ENCODE results near the gene DOK6.

The DOK6 gene

DNA sequence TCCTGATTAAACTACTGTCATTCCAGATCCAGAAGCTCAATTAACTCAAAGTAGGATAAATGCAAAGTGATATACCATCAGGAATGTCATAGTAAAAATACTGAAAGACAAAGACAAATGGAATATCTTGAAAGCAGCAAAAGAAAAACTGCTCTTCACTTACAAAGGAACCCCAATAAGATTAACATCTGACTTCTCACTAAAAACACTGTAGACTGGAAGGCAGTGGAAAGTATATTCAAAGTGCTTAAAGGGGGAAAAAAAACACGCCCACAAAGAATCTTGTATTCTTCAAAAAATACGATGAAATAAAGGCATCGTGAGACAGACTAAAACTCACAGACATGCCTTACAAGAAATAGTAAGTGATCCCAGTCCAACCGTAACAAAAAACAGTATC, 195.7 kb downstream of the DOK6 start:
- no peak overlapping the region for H3K23ac ChIP-seq (ENCODE audit: low read length)
- no peaks in the 10 kb centered on the region for H3K79me1 ChIP-seq (ENCODE audit: low read length)
- no peak overlapping the region for H3K4ac ChIP-seq (ENCODE audit: low read depth, low read length)
- DNase-seq: no peak
- H4K12ac ChIP-seq (ENCODE audit: low read depth, low read length): no peak overlapping the region
- H3K27ac ChIP-seq (ENCODE audit: low read depth, low read length): no peak overlapping the region
- H3K14ac ChIP-seq (ENCODE audit: low read length): no peak overlapping the region
- no peak overlapping the region for H4K8ac ChIP-seq (ENCODE audit: low read depth, low read length)
- no peak overlapping the region for H2AK5ac ChIP-seq (ENCODE audit: low read length)
- H3K9ac ChIP-seq (ENCODE audit: low read length): no peak overlapping the region
- WGBS (ENCODE audit: extremely low coverage, insufficient coverage, insufficient read length): no CpG with 5 or more reads among the region's 4 CpGs
- no peaks in the 10 kb centered on the region for H3K4me1 ChIP-seq (ENCODE audit: control insufficient read depth in 1 of 2, insufficient read depth in 2 of 2, low read length in 2 of 2)
- no peaks in the 10 kb centered on the region for H3K9me3 ChIP-seq (ENCODE audit: insufficient read depth, low read depth, low read length)
- H3K36me3 ChIP-seq (ENCODE audit: control insufficient read depth in 1 of 2, insufficient read depth in 2 of 2, low read length in 2 of 2): no peaks in the 10 kb centered on the region
- no peaks in the 10 kb centered on the region for H3K27me3 ChIP-seq (ENCODE audit: insufficient read depth, low read length)
- H2BK12ac ChIP-seq (ENCODE audit: low read length): no peak overlapping the region
- no peak overlapping the region for H3K18ac ChIP-seq (ENCODE audit: low read length)
- H4K91ac ChIP-seq (ENCODE audit: low read depth, low read length): no peak overlapping the region
- H3K4me3 ChIP-seq (ENCODE audit: low read depth, low read length): no peak overlapping the region
- no peak overlapping the region for H2AFZ ChIP-seq (ENCODE audit: insufficient read depth, low read length, poor library complexity)
- no peak overlapping the region for H2BK5ac ChIP-seq (ENCODE audit: low read depth, low read length, poor library complexity)
- no peak overlapping the region for H3K4me2 ChIP-seq (ENCODE audit: low read length)
- no peak overlapping the region for H2BK120ac ChIP-seq (ENCODE audit: insufficient read depth, low read length, poor library complexity)
- no peaks in the 10 kb centered on the region for H3K79me2 ChIP-seq (ENCODE audit: control insufficient read depth, insufficient read depth, low read length, poor library complexity)

DNA sequence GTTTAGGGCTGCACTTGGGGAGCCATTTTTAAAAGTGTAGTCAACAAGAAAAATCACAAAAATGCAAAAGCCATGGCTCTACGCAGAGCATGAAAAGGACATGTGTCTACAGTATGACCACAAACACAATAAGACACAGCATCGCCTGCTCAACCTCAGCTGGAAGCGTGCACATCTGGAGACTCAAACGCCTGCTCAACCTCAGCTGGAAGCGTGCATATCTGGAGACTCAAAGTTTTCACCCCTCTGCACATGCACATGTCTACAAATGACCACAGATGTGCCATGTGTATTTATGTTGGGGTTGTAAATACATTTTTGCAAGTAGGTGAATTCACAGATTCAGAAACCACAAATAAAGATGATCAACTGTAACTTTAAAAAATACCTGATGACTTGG, 196.9 kb downstream of the DOK6 start:
- WGBS (ENCODE audit: extremely low coverage, insufficient coverage, insufficient read length): no CpG with 5 or more reads among the region's 5 CpGs
- Histone ChIP-seq H2AK5ac (ENCODE audit: low read length) (no peak overlapping the region), H4K12ac (ENCODE audit: low read depth, low read length) (no peak overlapping the region), H3K9ac (ENCODE audit: low read length) (no peak overlapping the region), H3K14ac (ENCODE audit: low read length) (no peak overlapping the region), H2BK120ac (ENCODE audit: insufficient read depth, low read length, poor library complexity) (no peak overlapping the region), H3K18ac (ENCODE audit: low read length) (no peak overlapping the region), H3K4me2 (ENCODE audit: low read length) (no peak overlapping the region), H3K4me1 (ENCODE audit: control insufficient read depth in 1 of 2, insufficient read depth in 2 of 2, low read length in 2 of 2) (no peaks in the 10 kb centered on the region), H4K8ac (ENCODE audit: low read depth, low read length) (no peak overlapping the region), H3K27me3 (ENCODE audit: insufficient read depth, low read length) (no peaks in the 10 kb centered on the region), H2BK5ac (ENCODE audit: low read depth, low read length, poor library complexity) (no peak overlapping the region), H3K27ac (ENCODE audit: low read depth, low read length) (no peak overlapping the region), H3K4ac (ENCODE audit: low read depth, low read length) (no peak overlapping the region), H4K91ac (ENCODE audit: low read depth, low read length) (no peak overlapping the region), H2BK12ac (ENCODE audit: low read length) (no peak overlapping the region), H3K36me3 (ENCODE audit: control insufficient read depth in 1 of 2, insufficient read depth in 2 of 2, low read length in 2 of 2) (no peaks in the 10 kb centered on the region), H3K79me2 (ENCODE audit: control insufficient read depth, insufficient read depth, low read length, poor library complexity) (no peaks in the 10 kb centered on the region), H2AFZ (ENCODE audit: insufficient read depth, low read length, poor library complexity) (no peak overlapping the region), H3K4me3 (ENCODE audit: low read depth, low read length) (no peak overlapping the region), H3K9me3 (ENCODE audit: insufficient read depth, low read depth, low read length) (no peaks in the 10 kb centered on the region), H3K79me1 (ENCODE audit: low read length) (no peaks in the 10 kb centered on the region), H3K23ac (ENCODE audit: low read length) (no peak overlapping the region)
- DNase-seq: no peak

DNA sequence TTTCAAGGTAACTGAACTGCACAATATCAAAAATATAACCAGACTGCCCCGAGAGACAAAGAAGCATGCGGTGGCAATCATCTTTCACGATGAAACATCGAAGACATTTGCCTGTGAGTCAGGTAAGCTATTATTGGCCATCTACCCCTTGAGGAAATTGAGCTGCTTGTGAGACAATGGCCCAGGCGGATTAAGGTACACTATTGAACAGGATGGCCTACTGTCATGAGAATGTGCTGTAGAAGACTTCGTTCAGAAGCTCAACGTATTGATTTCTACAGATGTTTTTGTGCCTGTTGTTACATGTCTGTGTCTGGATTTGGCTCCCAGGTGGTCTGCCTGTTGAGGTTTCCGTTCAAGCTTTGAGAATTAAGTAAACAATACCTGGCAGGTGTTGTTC, 198.7 kb downstream of the DOK6 start:
- H3K23ac ChIP-seq (ENCODE audit: low read length): no peak overlapping the region
- H3K9ac ChIP-seq (ENCODE audit: low read length): no peak overlapping the region
- H4K12ac ChIP-seq (ENCODE audit: low read depth, low read length): no peak overlapping the region
- no peaks in the 10 kb centered on the region for H3K9me3 ChIP-seq (ENCODE audit: insufficient read depth, low read depth, low read length)
- H3K4me2 ChIP-seq (ENCODE audit: low read length): no peak overlapping the region
- DNase-seq: no peak
- WGBS (ENCODE audit: extremely low coverage, insufficient coverage, insufficient read length): no CpG with 5 or more reads among the region's 8 CpGs
- H3K4ac ChIP-seq (ENCODE audit: low read depth, low read length): no peak overlapping the region
- no peak overlapping the region for H2AFZ ChIP-seq (ENCODE audit: insufficient read depth, low read length, poor library complexity)
- H3K27me3 ChIP-seq (ENCODE audit: insufficient read depth, low read length): no peaks in the 10 kb centered on the region
- no peak overlapping the region for H4K91ac ChIP-seq (ENCODE audit: low read depth, low read length)
- no peak overlapping the region for H4K8ac ChIP-seq (ENCODE audit: low read depth, low read length)
- no peak overlapping the region for H2AK5ac ChIP-seq (ENCODE audit: low read length)
- H3K4me3 ChIP-seq (ENCODE audit: low read depth, low read length): no peak overlapping the region
- no peaks in the 10 kb centered on the region for H3K4me1 ChIP-seq (ENCODE audit: control insufficient read depth in 1 of 2, insufficient read depth in 2 of 2, low read length in 2 of 2)
- H3K79me1 ChIP-seq (ENCODE audit: low read length): no peaks in the 10 kb centered on the region
- no peaks in the 10 kb centered on the region for H3K36me3 ChIP-seq (ENCODE audit: control insufficient read depth in 1 of 2, insufficient read depth in 2 of 2, low read length in 2 of 2)
- H3K79me2 ChIP-seq (ENCODE audit: control insufficient read depth, insufficient read depth, low read length, poor library complexity): no peaks in the 10 kb centered on the region
- H2BK5ac ChIP-seq (ENCODE audit: low read depth, low read length, poor library complexity): no peak overlapping the region
- no peak overlapping the region for H3K14ac ChIP-seq (ENCODE audit: low read length)
- no peak overlapping the region for H2BK12ac ChIP-seq (ENCODE audit: low read length)
- no peak overlapping the region for H2BK120ac ChIP-seq (ENCODE audit: insufficient read depth, low read length, poor library complexity)
- H3K27ac ChIP-seq (ENCODE audit: low read depth, low read length): no peak overlapping the region
- no peak overlapping the region for H3K18ac ChIP-seq (ENCODE audit: low read length)

DNA sequence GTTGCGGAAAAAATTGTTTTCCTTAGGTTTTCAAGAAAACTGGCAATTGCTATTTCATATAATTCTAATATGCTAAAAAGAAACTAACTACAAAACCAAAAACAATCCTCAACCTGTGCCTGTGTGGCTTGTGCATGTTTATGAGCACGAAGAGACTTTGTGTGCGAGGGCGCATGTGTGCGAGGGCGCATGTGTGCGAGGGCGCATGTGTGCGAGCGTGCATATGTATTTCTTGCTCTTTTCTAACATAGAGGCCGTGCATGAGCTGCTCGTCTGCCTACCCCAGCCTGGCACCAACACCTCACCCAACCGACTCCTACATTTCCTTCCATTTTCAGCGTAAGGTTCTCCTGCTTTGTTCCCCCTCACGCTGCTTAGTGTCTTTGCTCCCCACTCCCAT, 211.6 kb downstream of the DOK6 start:
- H3K23ac ChIP-seq (ENCODE audit: low read length): no peak overlapping the region
- no peak overlapping the region for H3K4me3 ChIP-seq (ENCODE audit: low read depth, low read length)
- H3K79me2 ChIP-seq (ENCODE audit: control insufficient read depth, insufficient read depth, low read length, poor library complexity): no peaks in the 10 kb centered on the region
- no peaks in the 10 kb centered on the region for H3K9me3 ChIP-seq (ENCODE audit: insufficient read depth, low read depth, low read length)
- WGBS (ENCODE audit: extremely low coverage, insufficient coverage, insufficient read length): no CpG with 5 or more reads among the region's 15 CpGs
- no peaks in the 10 kb centered on the region for H3K36me3 ChIP-seq (ENCODE audit: control insufficient read depth in 1 of 2, insufficient read depth in 2 of 2, low read length in 2 of 2)
- no peak overlapping the region for H3K9ac ChIP-seq (ENCODE audit: low read length)
- H3K27me3 ChIP-seq (ENCODE audit: insufficient read depth, low read length): no peaks in the 10 kb centered on the region
- no peak overlapping the region for H2BK5ac ChIP-seq (ENCODE audit: low read depth, low read length, poor library complexity)
- H4K91ac ChIP-seq (ENCODE audit: low read depth, low read length): no peak overlapping the region
- no peak overlapping the region for H2AK5ac ChIP-seq (ENCODE audit: low read length)
- H2BK120ac ChIP-seq (ENCODE audit: insufficient read depth, low read length, poor library complexity): no peak overlapping the region
- no peak overlapping the region for H3K4ac ChIP-seq (ENCODE audit: low read depth, low read length)
- no peak overlapping the region for H3K27ac ChIP-seq (ENCODE audit: low read depth, low read length)
- no peaks in the 10 kb centered on the region for H3K4me1 ChIP-seq (ENCODE audit: control insufficient read depth in 1 of 2, insufficient read depth in 2 of 2, low read length in 2 of 2)
- no peak for DNase-seq
- no peaks in the 10 kb centered on the region for H3K79me1 ChIP-seq (ENCODE audit: low read length)
- no peak overlapping the region for H2BK12ac ChIP-seq (ENCODE audit: low read length)
- no peak overlapping the region for H2AFZ ChIP-seq (ENCODE audit: insufficient read depth, low read length, poor library complexity)
- H4K12ac ChIP-seq (ENCODE audit: low read depth, low read length): no peak overlapping the region
- H3K18ac ChIP-seq (ENCODE audit: low read length): no peak overlapping the region
- no peak overlapping the region for H3K14ac ChIP-seq (ENCODE audit: low read length)
- H4K8ac ChIP-seq (ENCODE audit: low read depth, low read length): no peak overlapping the region
- no peak overlapping the region for H3K4me2 ChIP-seq (ENCODE audit: low read length)
